Retina (tissue), 1 donor: ENCODE results near the gene BLTP2.
A peak's percentile ranks its signal among the peaks of the same experiment; 100 is the strongest.
"Not testable (repeated sequence)": the region's sequence is repeated elsewhere in the genome, so short reads cannot be mapped to it uniquely, and the experiment has no call there.

Experiments
- DNase-seq: peaks from one replicate; pipeline ENCODE4 v3.0.0-alpha.2; 2016

Gene BLTP2

GRCh38 chr17:28644787-28645575 lies at the start of gene BLTP2:
BLTP2 (minus strand) TSS chr17:28645158; CDS start chr17:28645056, 102 bp downstream.
- DNase-seq: peak; percentile 95

- DNase-seq: no peak
These were observed 48.9 kb upstream of the BLTP2 start for GRCh38 chr17:28693869-28694268.

- DNase-seq: no peak
These were observed 44.1 kb upstream of the BLTP2 start for GRCh38 chr17:28689011-28689410.

GRCh38 chr17:28688481-28688880 lies 43.5 kb upstream of the BLTP2 start:
- DNase-seq: no peak

GRCh38 chr17:28686296-28686695 lies 41.3 kb upstream of the BLTP2 start:
- no peak for DNase-seq

GRCh38 chr17:28685366-28685765 lies 40.4 kb upstream of the BLTP2 start:
- no peak for DNase-seq

- peak; percentile 17 for DNase-seq
These were observed 40.0 kb upstream of the BLTP2 start for GRCh38 chr17:28684963-28685362.

GRCh38 chr17:28682655-28683054 lies 37.7 kb upstream of the BLTP2 start:
- no peak for DNase-seq

GRCh38 chr17:28675980-28676379 lies 31.0 kb upstream of the BLTP2 start:
- no peak for DNase-seq

- no peak for DNase-seq
These were observed 30.5 kb upstream of the BLTP2 start for GRCh38 chr17:28675490-28675889.

- DNase-seq: no peak
These were observed 25.0 kb upstream of the BLTP2 start for GRCh38 chr17:28669918-28670317.

- DNase-seq: no peak
These were observed 22.9 kb upstream of the BLTP2 start for GRCh38 chr17:28667870-28668269.

GRCh38 chr17:28665994-28666393 lies 21.0 kb upstream of the BLTP2 start:
- no peak for DNase-seq

GRCh38 chr17:28663723-28664122 lies 18.8 kb upstream of the BLTP2 start:
- DNase-seq: no peak

- no peak for DNase-seq
These were observed 17.5 kb upstream of the BLTP2 start for GRCh38 chr17:28662527-28662829.

- DNase-seq: peak; percentile 99
These were observed 16.9 kb upstream of the BLTP2 start, which contains the start of the genes SDF2 and SUPT6H for GRCh38 chr17:28661635-28662526. SDF2 (minus strand) TSS chr17:28661906; CDS start chr17:28661876, 30 bp downstream. SUPT6H (plus strand) TSS chr17:28662205; CDS start chr17:28673402, 11,197 bp downstream.

- DNase-seq: not testable (repeated sequence)
These were observed 14.5 kb upstream of the BLTP2 start for GRCh38 chr17:28659497-28659881.

- DNase-seq: not testable (repeated sequence)
These were observed 14.0 kb upstream of the BLTP2 start for GRCh38 chr17:28658766-28659496.

GRCh38 chr17:28658342-28658741 lies 13.4 kb upstream of the BLTP2 start:
- not testable (repeated sequence) for DNase-seq

GRCh38 chr17:28657756-28658155 lies 12.8 kb upstream of the BLTP2 start:
- DNase-seq: no peak

GRCh38 chr17:28655160-28655559 lies 10.2 kb upstream of the BLTP2 start:
- DNase-seq: no peak

- no peak for DNase-seq
These were observed 3.7 kb upstream of the BLTP2 start for GRCh38 chr17:28648698-28649097.
